GM18873 (cell line): ENCODE measurements around the gene TNFRSF21.
"Not testable (repeated sequence)": the region's sequence is repeated elsewhere in the genome, so short reads cannot be mapped to it uniquely, and the experiment has no call there.

ENCODE experiments used
- ATAC-seq: cut with Tn5 transposase; IDR thresholded peaks from one replicate; pipeline ENCODE4 v1.9.1; 2021; ENCODE audit warnings: mild to moderate bottlenecking, moderate library complexity, moderate number of reproducible peaks; ENCODE audit not compliant: unreplicated experiment, low FRiP score

Gene TNFRSF21, protein sequence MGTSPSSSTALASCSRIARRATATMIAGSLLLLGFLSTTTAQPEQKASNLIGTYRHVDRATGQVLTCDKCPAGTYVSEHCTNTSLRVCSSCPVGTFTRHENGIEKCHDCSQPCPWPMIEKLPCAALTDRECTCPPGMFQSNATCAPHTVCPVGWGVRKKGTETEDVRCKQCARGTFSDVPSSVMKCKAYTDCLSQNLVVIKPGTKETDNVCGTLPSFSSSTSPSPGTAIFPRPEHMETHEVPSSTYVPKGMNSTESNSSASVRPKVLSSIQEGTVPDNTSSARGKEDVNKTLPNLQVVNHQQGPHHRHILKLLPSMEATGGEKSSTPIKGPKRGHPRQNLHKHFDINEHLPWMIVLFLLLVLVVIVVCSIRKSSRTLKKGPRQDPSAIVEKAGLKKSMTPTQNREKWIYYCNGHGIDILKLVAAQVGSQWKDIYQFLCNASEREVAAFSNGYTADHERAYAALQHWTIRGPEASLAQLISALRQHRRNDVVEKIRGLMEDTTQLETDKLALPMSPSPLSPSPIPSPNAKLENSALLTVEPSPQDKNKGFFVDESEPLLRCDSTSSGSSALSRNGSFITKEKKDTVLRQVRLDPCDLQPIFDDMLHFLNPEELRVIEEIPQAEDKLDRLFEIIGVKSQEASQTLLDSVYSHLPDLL

DNA sequence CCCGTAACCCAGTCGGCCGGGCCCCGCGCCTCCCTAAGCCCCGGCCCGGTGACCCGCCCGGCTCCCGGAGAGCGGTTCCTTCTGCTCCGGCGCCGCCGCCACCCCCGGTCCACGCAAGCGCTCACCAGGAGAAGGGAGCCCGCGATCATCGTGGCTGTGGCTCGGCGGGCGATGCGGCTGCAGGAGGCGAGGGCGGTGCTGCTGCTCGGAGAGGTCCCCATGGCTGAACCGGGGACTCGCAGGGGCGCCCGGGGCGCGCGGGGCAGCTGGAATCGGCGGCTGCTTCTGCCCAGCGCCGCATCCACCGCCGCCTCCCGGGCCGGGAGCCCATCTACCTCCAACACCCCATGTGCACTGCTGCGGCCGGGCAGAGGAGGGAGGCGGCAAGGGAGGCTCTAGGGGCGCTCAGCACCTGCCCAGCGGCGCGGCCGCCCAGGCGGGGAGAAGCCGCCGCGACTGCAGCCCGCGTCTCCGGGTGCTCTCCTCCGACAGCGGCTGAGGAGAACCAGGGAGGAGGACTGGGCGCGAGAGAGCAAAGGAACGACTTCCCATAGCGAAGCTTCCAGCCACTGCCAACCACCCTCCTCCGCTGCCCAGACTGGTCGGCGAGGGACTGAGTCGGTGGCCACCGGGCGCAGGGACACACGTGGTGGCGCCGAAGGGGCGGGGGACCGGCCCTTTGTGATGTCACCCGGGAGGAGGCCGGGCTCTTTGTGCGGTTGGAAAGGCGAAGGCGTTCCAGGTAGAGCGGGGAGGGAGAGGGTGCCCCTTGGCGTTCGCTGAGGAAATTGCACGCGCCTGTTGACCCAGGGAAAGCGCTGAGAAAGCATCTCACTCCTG lies at the start of gene TNFRSF21:
TSS of gene TNFRSF21 (minus strand) at position 615 of the 840 bp plus-strand sequence. CDS start at position 221, 394 bp downstream.
- ATAC-seq, result peak; percentile 99

DNA sequence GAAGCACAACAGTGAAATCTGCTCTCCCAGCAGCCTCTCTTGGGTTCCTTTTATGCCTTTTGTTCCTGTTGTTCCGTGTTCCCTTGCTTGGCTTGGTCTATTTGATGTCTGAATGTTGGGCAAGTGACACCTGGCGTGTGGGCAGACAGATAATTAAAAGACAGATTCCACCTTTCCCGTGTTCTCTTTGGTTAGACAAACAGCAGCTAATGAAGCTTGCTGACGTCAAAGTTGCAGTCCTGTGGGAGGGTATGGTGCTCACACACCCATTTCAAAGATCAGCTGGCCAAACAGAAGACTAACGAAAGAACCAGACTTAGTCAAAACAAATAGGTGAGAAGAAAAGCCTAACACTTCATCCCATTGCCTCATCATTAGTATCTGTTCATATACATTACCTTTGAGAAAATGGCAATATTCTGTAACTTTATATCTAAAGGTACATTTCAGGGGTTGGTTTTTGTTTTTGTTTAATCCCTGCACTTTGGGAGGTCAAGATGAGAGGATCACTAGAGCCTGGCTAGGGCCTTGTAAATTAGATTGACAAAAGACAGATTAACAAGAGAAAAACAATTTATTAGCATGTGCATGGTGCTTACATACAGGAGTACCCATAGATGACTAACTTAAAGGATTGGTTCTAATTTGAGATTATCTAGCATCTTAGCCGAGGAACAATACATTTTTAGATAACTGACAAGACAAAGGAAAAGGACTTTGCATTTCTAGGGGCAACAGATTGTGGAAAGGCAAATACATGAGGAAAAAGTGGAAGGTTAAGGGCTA lies 48.9 kb upstream of the TNFRSF21 start:
- no peak for ATAC-seq

DNA sequence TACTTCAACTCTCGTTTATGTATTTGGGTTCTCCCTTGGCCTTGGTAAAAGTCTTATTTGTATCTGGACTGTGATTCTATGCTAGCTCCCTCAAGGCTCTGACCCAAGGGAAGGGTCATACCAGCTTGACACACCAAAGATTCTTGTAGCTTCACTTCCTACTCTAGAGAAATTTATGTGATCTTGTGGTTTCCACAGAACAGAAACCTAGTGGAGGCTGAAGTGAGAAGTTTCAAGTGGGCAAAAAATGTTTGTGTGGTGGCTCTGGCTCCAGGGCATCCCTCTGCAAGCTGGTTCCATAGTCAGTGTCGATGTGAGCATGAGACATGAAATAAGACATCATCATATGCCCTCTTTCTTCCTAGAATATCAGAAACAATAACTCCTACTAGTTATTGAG lies 48.1 kb upstream of the TNFRSF21 start:
- ATAC-seq, result peak; percentile 47

DNA sequence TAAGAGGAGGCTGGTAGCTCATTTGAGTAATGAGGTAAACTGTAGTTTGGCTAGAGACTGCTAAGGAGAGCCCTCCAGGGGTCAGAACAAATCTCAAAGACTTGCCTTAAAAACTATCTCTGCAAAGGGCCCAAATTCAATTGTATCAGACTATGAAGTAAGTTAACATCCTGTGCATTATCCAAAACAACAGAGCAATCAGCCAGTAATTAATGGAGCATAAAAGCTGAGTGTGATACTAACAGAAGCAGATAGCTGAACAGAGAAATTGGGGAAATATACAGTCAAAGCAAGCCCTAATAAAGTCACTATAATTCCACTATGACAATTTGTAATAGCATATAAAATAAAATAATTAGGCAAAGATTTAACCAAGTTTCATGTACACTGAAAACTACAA lies 45.8 kb upstream of the TNFRSF21 start:
- ATAC-seq, result no peak

DNA sequence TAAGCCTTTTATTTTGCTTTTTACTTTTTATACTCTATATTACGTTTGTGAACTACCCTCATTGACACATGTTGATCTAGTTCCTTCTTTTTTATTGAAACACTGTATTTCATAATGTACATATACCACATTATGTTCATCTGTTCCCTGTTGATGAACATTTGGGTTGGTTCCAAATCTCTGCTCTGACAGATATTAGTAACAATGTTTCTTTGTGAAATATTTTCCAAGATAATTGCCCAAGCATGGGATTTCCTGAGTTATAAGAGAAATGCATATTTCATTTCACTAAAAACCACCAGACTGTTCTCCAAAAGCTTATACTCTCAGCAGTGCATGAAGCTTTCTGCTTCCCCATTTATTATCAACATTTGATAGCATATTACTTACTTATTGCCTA lies 44.2 kb upstream of the TNFRSF21 start:
- no peak for ATAC-seq

DNA sequence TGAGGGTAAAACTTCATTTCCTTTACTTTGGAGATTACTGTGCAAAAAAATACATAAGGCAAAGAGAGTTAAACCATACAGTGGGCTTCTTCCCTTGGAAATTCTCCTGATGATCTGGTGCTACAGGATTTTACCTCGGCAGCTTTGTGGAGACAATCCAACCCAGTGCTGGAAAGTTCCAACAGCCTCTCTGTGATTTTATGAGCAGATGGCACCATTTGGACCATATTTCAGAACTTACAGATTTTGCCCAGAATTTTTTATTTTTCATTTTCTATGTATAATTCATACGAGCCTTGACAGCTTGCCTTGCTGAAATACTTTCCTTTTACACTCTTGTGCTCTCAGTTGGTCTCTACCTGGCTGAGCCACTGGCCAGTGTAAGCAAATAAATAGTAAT lies 43.3 kb upstream of the TNFRSF21 start:
- no peak for ATAC-seq

DNA sequence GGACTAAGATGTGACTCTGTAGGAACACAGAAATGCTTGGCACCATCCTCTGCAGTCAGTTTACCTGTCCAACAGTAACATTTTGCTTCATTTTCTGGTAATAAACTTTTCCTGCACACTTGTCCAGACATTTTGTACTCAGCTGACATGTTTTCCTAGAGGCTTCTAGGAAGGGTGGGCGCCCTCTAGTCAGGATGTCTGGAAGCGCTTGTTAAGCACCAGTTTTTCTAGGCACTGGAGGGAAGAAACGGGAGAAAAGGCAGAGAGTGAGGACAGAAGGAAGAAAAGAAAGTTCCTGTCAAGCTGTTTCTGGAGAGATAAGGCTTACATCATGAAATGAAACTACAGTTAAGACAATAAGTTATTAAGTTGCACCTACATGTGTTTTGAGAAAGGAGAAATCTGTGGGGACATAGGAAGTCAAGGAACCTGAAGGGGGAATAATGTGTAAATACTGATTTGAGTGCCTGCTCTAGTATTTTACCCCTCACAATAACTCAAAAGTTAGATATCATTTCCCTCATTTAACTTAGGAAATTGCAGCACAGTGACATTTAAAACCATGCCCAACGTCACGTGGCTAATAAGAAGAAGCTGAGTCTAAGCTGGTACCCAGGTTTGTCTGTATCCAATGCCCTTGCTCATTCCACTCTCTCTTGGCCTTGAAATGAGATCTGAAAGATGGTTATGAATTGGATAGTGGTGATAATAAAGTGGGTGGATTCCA lies 42.7 kb upstream of the TNFRSF21 start:
- no peak for ATAC-seq

DNA sequence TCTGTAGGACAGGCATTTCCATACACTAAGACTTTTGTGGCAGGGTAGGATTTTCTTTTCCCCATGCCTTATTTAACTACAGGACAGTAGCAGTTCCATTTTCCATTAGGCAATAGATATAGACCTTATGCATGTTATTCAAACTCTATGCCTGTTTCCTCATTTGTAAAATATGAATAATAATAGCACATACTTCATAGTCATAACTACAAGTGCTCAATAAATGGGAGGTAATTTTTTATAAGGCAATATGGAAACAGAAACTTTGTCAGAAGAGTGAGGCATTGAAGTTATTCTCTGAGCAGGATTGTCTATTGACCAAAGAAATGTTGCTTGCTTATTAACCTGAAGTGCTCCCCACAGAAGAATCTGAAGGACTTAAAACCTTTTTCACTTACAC lies 41.9 kb upstream of the TNFRSF21 start:
- no peak for ATAC-seq

DNA sequence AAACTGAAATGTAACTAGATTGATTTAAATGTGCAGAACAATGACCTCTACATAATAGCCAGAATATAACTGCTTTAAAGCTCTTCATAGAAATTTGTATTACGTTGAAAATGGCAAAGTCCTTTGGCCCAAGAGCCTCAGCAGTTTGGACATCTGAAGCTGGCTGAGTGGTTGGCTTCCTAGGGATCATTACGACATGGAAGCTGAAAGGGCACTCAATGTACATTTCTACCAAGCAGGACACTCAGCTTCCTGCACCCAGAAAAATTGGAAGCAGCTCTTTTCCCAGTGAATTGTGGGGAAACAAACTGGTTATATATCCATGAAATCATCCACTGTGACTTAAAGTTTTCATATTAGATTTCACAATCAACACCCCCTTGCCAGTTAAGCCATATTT lies 40.2 kb upstream of the TNFRSF21 start:
- no peak for ATAC-seq

DNA sequence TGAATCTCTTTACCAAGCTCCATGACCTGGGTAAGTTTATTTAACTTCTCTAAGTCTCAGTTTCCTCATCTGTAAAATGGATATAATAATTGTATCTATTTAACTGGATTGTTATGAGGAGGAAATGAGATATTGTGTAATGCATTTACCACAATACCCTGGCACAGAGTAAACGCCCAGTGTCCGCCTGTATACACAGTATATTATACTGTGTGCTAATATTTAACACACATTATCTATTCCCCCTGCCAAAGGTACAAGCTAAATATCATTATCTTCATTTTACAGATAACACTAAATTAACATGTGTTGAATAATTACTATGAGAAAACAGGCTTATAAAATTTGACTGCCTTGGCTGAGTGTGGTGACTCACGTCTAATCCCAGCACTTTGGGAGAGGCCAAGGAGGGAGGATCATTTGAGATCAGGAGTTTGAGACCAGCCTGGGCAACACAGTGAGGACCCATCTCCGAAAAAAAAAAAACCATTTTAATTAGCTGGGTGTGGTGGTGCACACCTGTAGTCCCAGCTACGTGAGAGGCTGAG lies 38.7 kb upstream of the TNFRSF21 start:
- no peak for ATAC-seq

DNA sequence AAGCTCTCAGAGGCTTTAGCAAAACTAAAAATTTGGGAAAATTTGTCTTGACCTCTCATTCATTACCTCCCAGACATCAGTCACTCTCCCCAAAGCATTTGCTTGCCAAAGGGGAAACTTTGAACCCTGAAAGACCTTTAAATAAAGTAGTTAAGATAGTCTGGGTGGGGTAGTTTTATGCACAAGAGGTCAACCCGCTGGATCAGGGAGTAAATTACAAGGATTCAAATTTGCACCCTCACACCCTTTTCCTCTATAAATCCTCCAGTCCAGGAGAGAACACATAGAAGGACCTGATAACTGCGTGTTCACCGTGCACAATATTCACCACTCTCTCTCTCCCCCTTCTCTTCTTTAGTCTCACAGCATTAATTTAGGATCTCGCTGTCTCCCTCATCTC lies 36.1 kb upstream of the TNFRSF21 start:
- no peak for ATAC-seq

DNA sequence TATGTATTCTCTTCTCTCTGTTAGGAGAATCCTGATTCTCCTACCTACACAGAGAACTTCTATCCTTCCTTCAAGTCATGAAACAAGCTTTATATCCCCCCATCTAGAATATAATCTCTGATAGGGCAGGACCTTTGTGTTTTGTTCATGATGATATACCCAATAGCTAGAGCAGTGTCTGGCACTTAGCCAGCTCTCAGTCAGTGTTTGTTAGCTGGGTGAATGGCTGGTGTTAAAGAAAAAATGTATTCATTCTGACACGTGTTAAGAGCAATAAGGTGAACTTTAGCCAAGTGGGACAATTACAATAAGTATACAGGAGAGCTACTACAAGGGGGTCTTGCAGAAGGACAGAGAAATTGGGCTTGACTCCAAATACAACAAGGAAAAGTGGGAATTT lies 34.3 kb upstream of the TNFRSF21 start:
- no peak for ATAC-seq

DNA sequence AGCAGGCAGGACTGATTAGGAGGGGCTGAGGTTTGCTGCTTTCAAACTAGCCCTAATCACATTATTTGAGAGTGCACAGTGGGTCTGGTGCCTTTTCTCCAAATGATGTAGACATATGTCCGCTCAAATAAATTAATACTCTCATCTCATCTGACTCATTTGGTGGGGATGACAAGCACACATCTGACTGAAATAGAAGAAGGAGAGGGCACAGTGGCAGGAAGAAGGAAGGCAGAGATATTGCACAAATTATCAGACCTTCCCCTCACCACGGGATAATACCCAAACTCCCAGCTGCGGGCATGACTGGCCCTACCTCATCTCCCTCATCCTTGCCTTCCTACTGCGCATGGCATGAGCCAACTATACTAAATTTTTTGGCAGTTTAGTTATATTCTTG lies 33.9 kb upstream of the TNFRSF21 start:
- ATAC-seq, result no peak

DNA sequence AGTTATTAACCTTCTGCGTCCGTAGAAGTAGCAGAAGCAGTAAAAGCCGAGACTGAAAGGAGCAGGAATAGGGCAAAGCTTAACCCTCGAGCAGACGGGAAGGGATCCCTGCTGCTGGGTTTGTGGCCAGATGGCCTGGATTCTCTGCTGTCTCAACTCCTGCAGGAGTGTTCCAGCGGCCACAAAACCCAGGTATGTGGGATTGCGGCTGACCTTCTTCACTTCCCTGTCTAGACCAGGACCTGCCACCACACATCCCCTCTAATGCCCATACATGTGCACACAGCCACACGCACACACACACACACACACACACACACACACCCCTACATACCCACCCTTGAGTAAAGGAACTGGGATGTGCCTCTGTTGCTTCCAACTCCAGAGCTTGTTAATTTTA lies 33.1 kb upstream of the TNFRSF21 start:
- ATAC-seq, result no peak

DNA sequence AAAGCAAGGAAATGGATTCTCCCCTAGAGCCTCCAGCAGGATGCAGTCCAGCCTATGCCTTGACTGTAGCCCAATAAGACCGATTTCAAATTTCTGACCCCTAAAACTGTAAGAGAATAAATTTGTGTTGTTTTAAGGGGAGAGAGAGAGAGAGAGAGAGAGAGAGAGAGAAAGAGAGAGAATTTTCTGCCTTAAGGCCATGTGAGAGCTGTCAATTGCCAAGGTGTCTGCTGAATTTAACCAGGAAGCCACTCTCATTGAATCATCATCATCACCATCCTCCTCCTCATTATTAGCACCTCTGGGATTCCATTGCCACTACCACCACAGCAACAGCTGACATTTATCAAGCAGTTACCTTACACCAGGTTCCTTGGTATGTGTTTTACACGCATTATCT lies 27.8 kb upstream of the TNFRSF21 start:
- ATAC-seq, result no peak

DNA sequence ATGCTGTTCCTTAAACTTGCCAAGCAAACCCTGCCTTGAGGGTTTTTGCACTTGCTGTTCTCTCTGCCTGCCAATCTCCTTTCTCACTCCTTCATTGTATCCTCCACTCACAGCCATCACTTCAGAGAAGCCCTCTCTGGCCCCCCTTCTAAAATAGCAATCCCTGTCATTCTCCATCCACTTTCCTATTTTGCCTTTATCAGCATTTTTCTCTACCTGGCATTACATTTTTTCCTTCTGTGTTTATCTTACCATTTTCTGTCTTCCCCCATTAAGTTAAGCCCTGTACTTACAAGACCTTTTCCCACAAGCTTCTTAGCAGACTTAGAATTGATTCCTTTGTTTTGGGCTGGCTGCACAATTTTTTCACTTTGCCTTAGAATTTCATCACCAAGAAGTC lies 26.6 kb upstream of the TNFRSF21 start:
- ATAC-seq, result no peak

DNA sequence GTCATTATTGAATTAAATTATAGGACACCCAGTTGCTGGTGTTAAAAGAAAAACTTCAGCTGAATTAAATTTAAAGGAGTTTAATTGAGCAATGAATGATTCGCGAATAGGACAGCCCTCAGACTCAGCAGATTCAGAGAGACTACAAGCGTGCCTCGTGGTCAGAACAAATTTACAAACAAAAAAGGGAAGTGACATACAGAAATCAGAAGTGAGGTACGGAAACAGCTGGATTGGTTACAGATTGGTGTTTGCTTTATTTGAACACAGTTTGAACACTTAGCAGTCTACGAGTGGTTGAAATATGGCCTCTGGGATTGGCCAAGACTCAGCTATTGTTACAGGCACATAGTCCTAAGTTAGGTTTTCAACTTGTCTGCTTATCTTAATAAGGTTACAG lies 25.8 kb upstream of the TNFRSF21 start:
- peak; percentile 88 for ATAC-seq

DNA sequence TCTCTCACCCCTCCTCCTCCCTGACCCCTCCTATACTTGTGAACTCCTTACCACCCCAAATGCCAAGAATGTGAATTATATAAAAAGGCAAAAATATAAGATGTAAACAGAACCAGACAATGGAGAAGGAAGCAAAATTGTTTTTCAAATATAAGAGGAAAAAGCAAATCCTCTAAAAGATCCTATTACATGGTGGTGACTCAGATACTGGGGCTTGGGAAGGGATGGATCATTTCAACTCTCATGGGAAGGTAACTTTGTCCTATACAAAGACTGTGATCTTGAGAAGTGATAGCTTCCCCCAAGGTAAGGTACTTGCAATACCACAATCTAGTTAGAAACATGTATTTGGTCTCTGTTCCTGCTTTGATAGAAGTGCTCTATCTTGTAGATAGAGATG lies 24.6 kb upstream of the TNFRSF21 start:
- ATAC-seq, result no peak

DNA sequence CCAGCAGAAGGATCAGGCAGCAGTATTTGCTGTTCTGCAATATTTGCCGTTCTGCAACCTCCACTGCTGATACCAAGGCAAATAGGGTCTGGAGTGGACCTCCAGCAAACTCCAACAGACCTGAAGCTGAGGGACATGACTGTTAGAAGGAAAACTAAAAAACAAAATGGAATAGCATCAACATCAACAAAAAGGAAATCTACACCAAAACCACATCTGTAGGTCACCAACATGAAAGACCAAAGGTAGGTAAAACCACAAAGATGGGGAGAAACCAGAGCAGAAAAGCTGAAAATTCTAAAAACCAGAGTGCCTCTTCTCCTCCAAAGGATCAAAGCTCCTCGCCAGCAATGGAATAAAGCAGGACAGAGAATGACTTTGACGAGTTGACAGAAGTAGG lies 18.9 kb upstream of the TNFRSF21 start:
- not testable (repeated sequence) for ATAC-seq
